GM12864 (cell line): ENCODE data around the gene ATP1A3.
"Not testable (repeated sequence)": the region's sequence is repeated elsewhere in the genome, so short reads cannot be mapped to it uniquely, and the experiment has no call there.

Experiments
- DNase-seq: peaks from one replicate; pipeline ENCODE4 v3.0.0-alpha.2; 2011; ENCODE audit warnings: low read depth
- H3K4me3 ChIP-seq: 2 replicates; pipeline ENCODE4 v1.5.1; 2011; ENCODE audit warnings: mild to moderate bottlenecking, low read depth, low read length, control low read depth
- CTCF ChIP-seq: IDR thresholded peaks from 2 replicates; pipeline ENCODE4 v1.5.1; 2011; ENCODE audit warnings: low read depth, mild to moderate bottlenecking, moderate library complexity, low read length, control low read depth, inconsistent platforms; ENCODE audit errors: missing control alignments

ATP1A3 gene

GRCh38 chr19:41998246-41999020 is 4.4 kb upstream of the ATP1A3 start:
- H3K4me3 ChIP-seq: no peak overlapping the region
- no peak for DNase-seq
- TF ChIP-seq CTCF: peak; percentile 67

GRCh38 chr19:41997851-41998229 is 3.8 kb upstream of the ATP1A3 start:
- TF ChIP-seq CTCF: no peak
- no peak overlapping the region for H3K4me3 ChIP-seq
- no peak for DNase-seq

DNA sequence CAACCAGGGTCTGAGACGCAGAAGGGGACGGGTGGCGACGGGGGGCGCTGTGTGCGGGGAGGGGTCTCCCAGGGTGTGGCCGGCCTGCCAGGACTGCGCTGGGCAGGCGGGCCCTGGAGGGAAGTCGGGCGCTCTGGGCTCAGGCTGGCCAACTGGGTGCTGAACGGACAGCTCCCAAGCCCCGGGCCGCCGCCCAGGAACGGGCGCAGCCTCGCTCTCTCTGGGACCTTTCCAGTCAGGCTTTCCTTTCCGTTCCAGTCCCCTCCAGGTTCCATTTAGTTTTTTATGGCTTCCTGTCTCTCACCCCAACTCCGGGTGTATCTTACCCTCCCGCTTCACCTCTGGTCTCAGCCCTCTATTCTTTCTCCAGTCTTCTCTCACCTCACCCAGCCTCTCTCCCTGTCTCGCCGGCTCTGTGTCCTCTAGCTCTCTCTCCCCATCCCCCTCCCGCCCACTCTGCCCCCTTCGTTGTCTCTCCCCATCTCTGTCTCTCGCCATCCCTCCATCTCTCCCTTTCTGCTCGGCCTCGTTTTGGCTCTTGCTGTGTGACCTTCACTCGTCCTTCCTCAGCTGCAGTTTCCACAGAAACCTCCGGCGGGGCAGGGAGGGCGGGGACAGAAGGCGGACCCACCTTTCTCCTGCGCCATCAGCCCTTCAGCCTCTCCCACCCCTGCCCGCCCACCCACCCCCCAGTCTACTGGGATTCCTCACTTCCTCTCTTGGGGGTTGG is 3.3 kb upstream of the ATP1A3 start:
- TF ChIP-seq CTCF: peak; percentile 4
- DNase-seq: no peak
- H3K4me3 ChIP-seq: no peak overlapping the region

GRCh38 chr19:41995959-41996797 is 2.1 kb upstream of the ATP1A3 start:
- H3K4me3 ChIP-seq: no peak overlapping the region
- TF ChIP-seq CTCF: no peak
- no peak for DNase-seq

DNA sequence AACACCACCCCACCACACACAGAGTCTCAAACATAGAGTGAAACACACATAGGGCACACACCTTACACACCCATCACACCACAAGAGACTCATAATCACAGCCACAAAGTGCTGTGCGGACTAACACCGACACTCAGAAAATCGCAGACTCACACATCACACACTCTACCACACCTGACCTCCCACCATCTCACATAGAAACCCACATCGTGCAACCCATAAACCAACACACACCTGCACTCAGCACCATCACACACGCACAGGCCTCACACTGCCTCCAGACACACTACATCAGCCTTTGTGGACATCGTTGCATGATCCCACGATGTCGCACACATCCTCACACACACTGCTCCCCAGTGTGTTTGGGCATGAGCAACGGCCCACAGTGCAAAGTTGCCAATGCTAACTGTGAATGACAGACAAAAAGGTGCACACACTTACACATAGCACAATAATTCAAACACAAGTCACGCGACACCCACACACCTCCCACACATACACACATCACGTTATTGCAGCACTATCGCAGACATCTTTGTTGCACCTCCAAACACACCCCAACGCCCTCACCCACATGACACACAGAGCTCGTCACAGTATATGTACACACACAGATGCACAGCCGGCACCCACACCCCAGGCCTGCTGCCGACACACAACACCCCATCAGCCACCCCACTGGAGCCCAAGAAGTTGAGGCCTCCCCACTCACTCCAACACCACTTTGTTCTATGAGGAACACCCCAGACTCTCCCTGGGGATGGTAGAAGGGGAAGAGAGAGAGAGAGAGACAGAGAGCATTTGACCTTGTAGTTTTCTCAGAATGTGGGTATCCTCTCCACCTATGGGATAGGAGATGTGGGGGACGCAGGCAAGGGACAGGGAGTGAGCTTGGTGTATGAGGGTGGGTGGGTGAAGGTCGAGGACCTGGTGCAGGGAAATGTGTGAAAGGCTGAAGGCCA is 1.2 kb upstream of the ATP1A3 start:
- no peak for TF ChIP-seq CTCF
- DNase-seq: no peak
- H3K4me3 ChIP-seq: no peak overlapping the region

DNA sequence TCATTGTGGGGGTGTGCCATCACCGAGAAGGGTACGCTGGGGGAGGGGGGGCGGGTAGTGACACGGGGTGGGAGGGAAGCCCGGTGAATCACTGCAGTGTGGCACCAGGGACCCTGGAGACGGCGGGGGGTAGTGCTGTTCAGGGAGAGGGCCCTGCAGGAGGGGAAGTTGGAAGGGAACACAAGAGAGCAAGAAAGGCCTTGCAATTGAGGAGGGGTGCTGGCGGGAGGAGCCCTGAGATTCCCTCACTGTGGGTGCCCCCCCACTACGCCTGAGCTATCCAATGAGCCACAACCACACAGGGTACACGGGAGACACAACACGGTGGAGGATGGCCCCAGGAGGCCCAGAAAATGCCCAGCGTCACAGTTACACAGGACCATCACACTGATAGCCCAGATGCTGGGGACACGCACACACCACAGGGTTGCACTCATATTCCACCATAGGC is 516 bp upstream of the ATP1A3 start:
- DNase-seq: no peak
- no peak overlapping the region for H3K4me3 ChIP-seq
- TF ChIP-seq CTCF: no peak

GRCh38 chr19:41991925-41992569 is 2.0 kb downstream of the ATP1A3 start:
- not testable (repeated sequence) for H3K4me3 ChIP-seq, DNase-seq
